Naive B cell (primary cell): ENCODE measurements around the gene DSCAML1. TPM values are rescaled to one million over a fixed set of nuclear protein-coding genes. Genes with fewer than 3 reads are reported as not detected.

Source experiments
- ATAC-seq, 2 donors: fragments of 150-1000 bp; cut with Tn5 transposase; 2 replicates each; pipeline ENCODE4 v1.10.0; 2021; ENCODE audit warnings: low read depth in 2 of 2, mild to moderate bottlenecking in 2 of 2, moderate library complexity in 2 of 2
- DNase-seq: peaks from one replicate; pipeline ENCODE4 v3.0.0; 2022
- H3K27ac Mint-ChIP-seq, 6 donors: one replicate each; pipeline ENCODE4 v1.8.0; 2020 to 2022; ENCODE audit warnings: mild to moderate bottlenecking in 6 of 6, mixed read lengths in 6 of 6, moderate library complexity in 5 of 6, inconsistent platforms in 2 of 6
- H3K27me3 Mint-ChIP-seq, 3 donors: one replicate each; pipeline ENCODE4 v1.8.0; 2021 to 2022; ENCODE audit warnings: mixed read lengths in 3 of 3, mild to moderate bottlenecking in 1 of 3
- H3K36me3 Mint-ChIP-seq, 2 donors: one replicate each; pipeline ENCODE4 v1.8.0; 2020 to 2022; ENCODE audit warnings: mixed read lengths in 2 of 2, inconsistent platforms in 1 of 2, mild to moderate bottlenecking in 1 of 2
- H3K4me1 Mint-ChIP-seq, 3 donors: one replicate each; pipeline ENCODE4 v1.8.0; 2020 to 2022; ENCODE audit warnings: mixed read lengths in 3 of 3, inconsistent platforms in 1 of 3, mild to moderate bottlenecking in 1 of 3, moderate library complexity in 1 of 3
- H3K4me3 Mint-ChIP-seq, 8 donors: one replicate each; pipeline ENCODE4 v1.8.0; 2020 to 2022; ENCODE audit warnings: mild to moderate bottlenecking in 8 of 8, mixed read lengths in 8 of 8, moderate library complexity in 8 of 8, inconsistent platforms in 2 of 8
- H3K9me3 Mint-ChIP-seq, 7 donors: one replicate each; pipeline ENCODE4 v1.8.0; 2020 to 2022; ENCODE audit warnings: mixed read lengths in 7 of 7, mild to moderate bottlenecking in 5 of 7, inconsistent platforms in 2 of 7, moderate library complexity in 1 of 7
- polyA plus RNA-seq, 6 donors: library from polyadenylated mRNA; unstranded; fragments of 300-500 nt; fragmentation: Illumina TruSeq; gene quantifications; one replicate each; pipeline ENCODE4 v1.2.3, GENCODE V29; 2021; ENCODE audit warnings: low read depth in 6 of 6

Gene DSCAML1
- polyA plus RNA-seq, 6 donors from 2014 or later: 0.03 to 0.25 (median 0.11) TPM; not detected in 3

DNA sequence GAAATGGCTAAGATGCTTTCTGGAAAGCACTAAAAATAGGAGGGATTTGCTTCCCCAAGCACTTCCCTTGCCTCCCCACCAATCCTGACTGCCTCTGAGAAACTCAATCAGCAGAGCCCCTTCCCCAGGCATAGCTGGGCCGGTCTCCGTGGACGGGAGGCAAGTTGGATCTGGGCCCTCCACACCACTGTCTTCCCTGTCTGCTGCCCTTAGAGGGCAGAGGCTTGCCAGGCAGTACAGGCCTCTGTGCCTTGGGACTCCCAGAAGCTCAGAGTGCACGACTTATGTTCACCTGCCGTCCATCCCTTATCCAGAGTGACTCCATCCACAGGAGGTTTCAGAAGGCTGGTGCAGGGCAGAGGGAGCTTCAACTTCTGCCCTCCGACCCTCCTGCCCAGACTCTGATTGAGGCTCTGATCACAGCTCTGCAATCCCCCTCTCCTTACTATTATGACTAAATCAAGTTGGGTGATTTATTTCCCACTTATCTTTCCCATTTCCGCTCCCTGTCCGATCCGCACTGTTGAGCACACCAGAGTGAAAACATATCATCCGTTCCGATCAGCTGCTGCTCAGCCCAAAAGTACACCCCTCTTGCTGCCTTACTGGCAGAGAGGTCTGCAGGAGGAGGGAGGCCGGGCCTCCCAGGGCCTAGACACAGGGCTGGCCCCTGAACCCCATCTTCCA is 71.8 kb downstream of the DSCAML1 start:
- Mint-ChIP-seq H3K27ac (no peak overlapping the region), H3K4me3 (no peak overlapping the region), H3K27me3 (peaks cover 13 to 36% (median 19%) of the 10 kb centered on the region in 3 donors), H3K9me3 (peaks cover 0 to 4% (median 0%) of the 10 kb centered on the region in 7 donors), H3K36me3 (peaks cover 0 to 6% of the 10 kb centered on the region in 2 donors), H3K4me1 (no peaks in the 10 kb centered on the region)
- ATAC-seq (no peak), DNase-seq (no peak)

DNA sequence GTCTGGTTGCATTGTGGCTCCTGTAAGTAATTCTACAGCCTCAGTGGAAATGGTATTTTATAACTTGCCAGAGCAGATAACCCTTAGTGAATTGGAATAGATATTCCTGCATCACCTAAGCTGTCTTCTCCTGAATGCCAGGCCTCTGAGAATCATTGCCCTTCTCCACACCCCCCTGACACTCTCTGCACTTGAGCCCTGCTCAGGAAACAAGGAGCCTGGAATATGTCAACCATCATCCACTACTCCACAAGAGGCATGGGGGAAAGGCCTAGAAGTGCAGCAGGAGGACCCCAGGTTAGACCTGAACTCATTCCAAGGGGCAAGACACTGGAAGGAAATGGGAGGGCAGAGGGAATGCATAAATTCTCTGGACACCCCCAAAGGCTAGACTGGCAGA is 72.4 kb downstream of the DSCAML1 start:
- H3K4me3 Mint-ChIP-seq: no peak overlapping the region
- ATAC-seq: no peak
- H3K36me3 Mint-ChIP-seq: peaks cover 0 to 6% of the 10 kb centered on the region in 2 donors
- H3K4me1 Mint-ChIP-seq: no peaks in the 10 kb centered on the region
- peaks cover 0 to 1% (median 0%) of the 10 kb centered on the region in 7 donors for H3K9me3 Mint-ChIP-seq
- peaks cover 13 to 31% (median 19%) of the 10 kb centered on the region in 3 donors for H3K27me3 Mint-ChIP-seq
- no peak overlapping the region for H3K27ac Mint-ChIP-seq
- no peak for DNase-seq

DNA sequence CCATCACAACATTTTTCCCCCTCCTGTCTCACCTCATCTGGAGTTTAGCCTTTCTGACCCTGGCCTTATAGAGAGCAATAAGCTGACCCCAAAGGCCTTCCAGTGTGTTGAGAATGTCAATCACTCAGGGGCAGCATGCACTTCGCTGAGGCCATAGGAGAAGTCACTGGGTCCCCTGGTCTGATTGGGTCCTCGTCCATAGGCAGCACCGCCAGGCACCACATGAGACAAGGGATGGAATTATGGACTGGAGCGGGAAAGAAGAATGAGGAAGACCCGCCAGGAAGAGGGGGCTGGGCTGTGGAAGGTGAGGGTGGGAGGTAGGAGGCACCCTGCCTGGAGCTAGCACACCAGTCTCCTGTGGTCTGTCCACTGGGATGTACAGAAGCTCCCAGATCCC is 72.9 kb downstream of the DSCAML1 start:
- H3K9me3 Mint-ChIP-seq: no peaks in the 10 kb centered on the region
- no peak for ATAC-seq
- peaks cover 0 to 6% of the 10 kb centered on the region in 2 donors for H3K36me3 Mint-ChIP-seq
- no peak for DNase-seq
- H3K27me3 Mint-ChIP-seq: peaks cover 13 to 31% (median 19%) of the 10 kb centered on the region in 3 donors
- peak overlapping the region in 1 of 6 donors; percentile 58 for H3K27ac Mint-ChIP-seq
- no peaks in the 10 kb centered on the region for H3K4me1 Mint-ChIP-seq
- no peak overlapping the region for H3K4me3 Mint-ChIP-seq

DNA sequence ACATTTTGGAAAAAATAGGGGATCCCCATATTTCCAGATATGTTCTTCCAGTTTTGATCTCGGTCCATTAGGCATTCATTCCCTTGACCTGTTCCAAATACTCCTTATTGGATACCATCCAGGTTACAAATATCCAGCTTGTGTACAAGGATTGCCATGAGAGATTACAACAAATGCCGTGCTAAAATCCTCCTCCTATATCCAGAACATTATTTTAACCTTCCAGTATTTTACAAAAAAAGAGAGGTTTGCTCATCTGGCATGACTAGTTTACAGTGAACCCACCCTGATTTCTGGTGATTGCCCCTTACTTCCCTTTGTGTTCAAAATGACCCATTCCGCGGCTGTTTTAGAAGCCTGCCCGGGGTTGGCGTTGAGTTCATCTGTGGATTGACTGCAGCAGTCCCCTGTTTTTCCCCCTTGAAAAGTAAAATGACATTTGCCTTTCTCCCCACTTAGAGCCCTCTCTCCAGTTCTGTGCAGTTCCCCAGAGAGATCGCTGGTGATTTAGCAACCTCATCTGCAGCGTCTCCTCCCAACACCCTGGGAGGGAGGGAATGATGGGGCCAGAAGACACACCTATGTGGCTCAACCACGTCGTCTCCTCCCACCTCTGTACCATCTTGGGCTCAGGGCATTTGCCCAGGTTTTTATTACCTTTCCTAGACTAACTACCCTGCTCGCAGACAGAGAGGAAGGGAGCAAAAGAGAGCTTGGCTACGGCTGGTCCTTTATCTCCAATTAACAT is 73.6 kb downstream of the DSCAML1 start:
- no peaks in the 10 kb centered on the region for H3K4me1 Mint-ChIP-seq
- H3K27me3 Mint-ChIP-seq: peaks cover 13 to 31% (median 23%) of the 10 kb centered on the region in 3 donors
- DNase-seq (no peak), ATAC-seq (no peak)
- no peak overlapping the region for H3K4me3 Mint-ChIP-seq
- no peaks in the 10 kb centered on the region for H3K9me3 Mint-ChIP-seq
- peaks cover 0 to 6% of the 10 kb centered on the region in 2 donors for H3K36me3 Mint-ChIP-seq
- H3K27ac Mint-ChIP-seq: no peak overlapping the region

DNA sequence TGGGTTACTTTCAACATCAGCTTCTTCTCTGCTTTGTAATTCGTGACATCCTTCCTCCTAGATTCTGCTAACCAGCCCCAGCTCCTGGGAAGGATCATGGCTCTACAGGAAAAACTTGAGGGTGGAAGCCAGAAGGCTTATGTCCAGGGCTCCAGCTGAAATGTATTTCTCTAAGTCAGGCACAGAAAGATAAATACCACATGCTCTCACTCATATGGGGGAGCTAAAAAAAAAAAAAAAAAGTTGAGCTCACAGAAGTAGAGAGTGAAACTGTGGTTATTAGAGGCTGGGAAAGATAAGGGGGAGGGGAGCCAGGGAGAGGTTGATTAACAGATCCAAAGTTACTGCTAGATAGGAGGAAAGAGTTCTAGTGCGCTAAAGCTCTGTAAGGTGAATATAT is 74.9 kb downstream of the DSCAML1 start:
- DNase-seq (no peak), ATAC-seq (no peak)
- Mint-ChIP-seq H3K4me1 (no peaks in the 10 kb centered on the region), H3K27ac (no peak overlapping the region), H3K4me3 (no peak overlapping the region), H3K27me3 (peaks cover 13 to 31% (median 24%) of the 10 kb centered on the region in 3 donors), H3K36me3 (peaks cover 0 to 6% of the 10 kb centered on the region in 2 donors), H3K9me3 (no peaks in the 10 kb centered on the region)

DNA sequence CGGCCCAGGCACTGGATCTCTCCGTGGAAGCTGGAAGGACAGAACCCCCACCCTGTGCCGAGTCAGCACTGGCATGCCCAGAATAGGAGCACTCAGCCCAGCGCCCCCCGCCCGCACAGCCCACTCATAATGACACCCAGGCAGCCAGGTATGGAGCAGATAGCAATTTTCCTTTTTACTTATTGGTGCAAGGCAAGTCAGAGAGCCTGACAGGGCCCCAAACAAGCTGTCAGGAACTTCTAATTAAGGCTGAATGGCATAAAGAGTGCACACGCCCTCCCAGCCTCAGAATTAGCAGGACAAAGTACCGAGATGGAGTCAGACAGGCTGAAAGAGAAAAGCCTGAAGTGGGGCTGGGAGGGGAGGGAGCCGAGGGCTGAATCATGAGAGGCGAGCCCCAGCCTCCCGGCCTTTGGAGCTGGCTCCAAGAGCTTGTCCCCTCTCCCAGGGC is 76.9 kb downstream of the DSCAML1 start:
- Mint-ChIP-seq H3K27me3 (peaks cover 5 to 19% (median 19%) of the 10 kb centered on the region in 3 donors), H3K4me1 (peaks cover 0 to 2% (median 0%) of the 10 kb centered on the region in 3 donors), H3K9me3 (no peaks in the 10 kb centered on the region), H3K36me3 (no peaks in the 10 kb centered on the region), H3K27ac (no peak overlapping the region), H3K4me3 (no peak overlapping the region)
- no peak for DNase-seq
- ATAC-seq: no peak

DNA sequence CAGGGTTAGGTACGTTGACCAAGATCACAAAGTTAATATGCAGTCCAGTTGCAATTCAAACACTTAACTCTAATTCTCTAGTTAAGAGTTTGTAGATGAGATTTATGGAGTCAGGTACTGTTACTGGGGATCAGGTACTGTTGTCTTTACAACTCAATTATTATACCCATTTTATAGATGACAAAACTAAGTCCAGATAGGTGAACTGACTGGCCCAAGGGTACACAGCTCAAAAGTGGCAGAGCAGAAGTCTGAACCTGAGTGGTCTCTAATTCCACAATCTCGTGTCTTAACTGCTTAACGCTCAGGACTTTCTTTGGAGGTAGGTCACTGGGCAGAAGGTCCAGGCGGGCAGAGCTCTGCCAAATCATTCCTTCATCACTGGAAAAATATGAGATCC is 77.5 kb downstream of the DSCAML1 start:
- no peaks in the 10 kb centered on the region for H3K36me3 Mint-ChIP-seq
- H3K27me3 Mint-ChIP-seq: peaks cover 7 to 19% (median 17%) of the 10 kb centered on the region in 3 donors
- H3K4me1 Mint-ChIP-seq: peaks cover 0 to 2% (median 0%) of the 10 kb centered on the region in 3 donors
- DNase-seq (no peak), ATAC-seq (no peak)
- H3K9me3 Mint-ChIP-seq: no peaks in the 10 kb centered on the region
- no peak overlapping the region for H3K4me3 Mint-ChIP-seq
- H3K27ac Mint-ChIP-seq: no peak overlapping the region

DNA sequence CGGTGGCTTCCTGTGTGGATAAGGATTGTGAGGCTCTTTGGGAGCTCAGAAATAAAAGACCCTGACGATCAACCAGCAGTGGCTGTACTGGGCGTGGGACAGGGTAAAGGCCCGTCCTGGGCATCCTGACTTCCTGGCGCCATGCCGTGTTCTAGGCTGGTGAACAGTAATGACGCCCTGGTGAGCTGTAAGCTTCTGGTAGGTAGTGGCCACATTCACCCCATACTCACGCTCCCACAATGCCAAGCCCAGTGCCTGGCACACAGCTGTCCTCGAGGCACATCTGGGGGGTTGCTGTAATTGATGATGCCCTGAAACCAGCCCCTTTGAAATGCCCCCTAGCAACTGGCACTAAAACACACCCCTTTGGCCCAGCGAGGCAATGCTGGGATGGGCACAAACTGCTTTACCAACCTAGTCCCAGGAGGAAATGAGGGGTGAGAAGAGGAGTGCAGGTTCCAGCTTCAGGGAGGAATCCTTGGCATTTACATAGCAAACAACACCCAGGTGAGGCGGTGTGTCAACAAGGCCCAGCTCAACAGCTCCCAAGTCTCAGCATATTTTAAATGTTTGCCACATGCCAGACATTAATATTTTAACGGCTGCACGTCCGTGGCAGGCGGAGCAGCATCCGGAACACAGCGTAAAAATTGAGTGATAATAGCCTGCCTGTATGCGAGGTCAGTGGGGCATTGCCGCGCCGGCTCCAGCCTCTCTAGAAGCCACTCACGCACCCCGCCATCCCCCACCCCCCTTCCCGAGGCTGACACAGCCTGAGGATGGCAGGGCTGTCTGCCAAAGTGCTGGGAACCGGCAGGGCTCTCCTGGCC is 79.3 kb downstream of the DSCAML1 start:
- no peaks in the 10 kb centered on the region for H3K9me3 Mint-ChIP-seq
- DNase-seq: no peak
- no peak for ATAC-seq
- peaks cover 0 to 4% of the 10 kb centered on the region in 2 donors for H3K36me3 Mint-ChIP-seq
- H3K4me1 Mint-ChIP-seq: peaks cover 0 to 2% (median 0%) of the 10 kb centered on the region in 3 donors
- no peak overlapping the region for H3K4me3 Mint-ChIP-seq
- H3K27me3 Mint-ChIP-seq: peaks cover 18 to 25% (median 22%) of the 10 kb centered on the region in 3 donors
- no peak overlapping the region for H3K27ac Mint-ChIP-seq

DNA sequence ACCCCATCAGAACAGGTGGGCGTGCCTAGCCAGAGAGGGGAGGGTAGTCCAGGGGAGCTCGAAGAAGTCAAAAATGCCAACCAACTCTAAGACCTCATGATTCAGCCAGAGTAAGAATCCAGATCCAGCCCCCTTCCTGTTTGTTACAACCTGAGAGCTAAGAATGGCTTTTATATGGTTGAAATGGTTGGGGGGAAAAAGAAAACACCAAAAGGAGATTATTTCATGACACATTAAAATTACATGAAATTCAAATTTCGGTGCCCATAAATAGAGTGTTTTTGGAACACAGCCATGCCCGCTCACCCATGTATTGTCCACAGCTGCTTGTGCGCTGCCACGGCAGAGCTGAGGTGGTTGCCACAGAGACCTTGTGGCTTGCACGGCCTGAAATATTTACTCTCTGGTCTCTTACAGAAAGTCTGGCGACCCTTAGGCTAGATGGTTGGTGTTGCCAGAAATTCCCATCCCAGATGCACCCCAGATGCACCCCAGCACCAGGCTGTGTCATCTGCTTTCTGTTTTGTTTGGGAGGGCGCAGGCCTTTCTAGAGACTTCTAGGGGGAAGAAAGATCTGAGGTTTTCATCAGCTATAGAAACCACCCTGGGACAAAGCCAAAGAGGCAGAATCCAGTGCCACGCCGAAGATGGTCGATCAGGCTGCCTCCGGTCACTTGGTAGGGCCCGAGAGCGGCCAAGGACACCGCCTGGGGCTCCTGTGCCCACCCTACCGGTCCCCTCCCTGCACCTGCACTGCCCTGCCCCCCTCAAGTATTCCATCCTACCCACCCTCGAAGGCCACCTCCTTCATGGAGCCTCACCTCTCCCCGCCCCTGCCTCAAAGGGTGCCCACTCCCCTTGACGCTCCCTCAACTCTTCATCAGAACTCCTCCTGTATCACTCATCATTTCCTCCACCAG is 80.2 kb downstream of the DSCAML1 start:
- Mint-ChIP-seq H3K27me3 (peaks cover 16 to 28% (median 18%) of the 10 kb centered on the region in 3 donors), H3K9me3 (no peaks in the 10 kb centered on the region), H3K27ac (no peak overlapping the region), H3K4me3 (no peak overlapping the region), H3K4me1 (peaks cover 0 to 2% (median 0%) of the 10 kb centered on the region in 3 donors), H3K36me3 (peaks cover 0 to 4% of the 10 kb centered on the region in 2 donors)
- ATAC-seq (no peak), DNase-seq (no peak)

DNA sequence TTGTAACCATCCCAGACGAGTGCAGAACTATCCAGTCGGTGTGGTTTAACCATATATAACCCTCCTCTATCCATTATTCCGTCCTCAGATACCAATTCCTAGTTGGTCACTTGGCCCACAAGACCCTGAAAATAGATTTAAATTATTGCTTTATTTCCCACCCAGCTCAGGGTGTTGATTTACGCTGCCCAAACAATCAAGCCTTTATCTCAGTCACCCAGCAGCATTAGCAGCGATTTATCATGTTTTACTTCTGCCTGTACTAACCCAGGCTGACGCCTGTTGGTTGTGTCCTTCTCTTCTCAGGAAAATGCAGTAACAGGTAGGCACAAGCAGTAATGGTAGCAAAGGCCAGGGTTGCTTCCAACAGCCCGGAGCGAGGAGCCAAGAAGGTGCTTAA is 81.2 kb downstream of the DSCAML1 start:
- Mint-ChIP-seq H3K4me3 (no peak overlapping the region), H3K27me3 (peaks cover 17 to 28% (median 23%) of the 10 kb centered on the region in 3 donors), H3K4me1 (peaks cover 0 to 2% (median 0%) of the 10 kb centered on the region in 3 donors), H3K36me3 (peaks cover 0 to 4% of the 10 kb centered on the region in 2 donors), H3K9me3 (no peaks in the 10 kb centered on the region), H3K27ac (no peak overlapping the region)
- DNase-seq: no peak
- ATAC-seq: no peak

DNA sequence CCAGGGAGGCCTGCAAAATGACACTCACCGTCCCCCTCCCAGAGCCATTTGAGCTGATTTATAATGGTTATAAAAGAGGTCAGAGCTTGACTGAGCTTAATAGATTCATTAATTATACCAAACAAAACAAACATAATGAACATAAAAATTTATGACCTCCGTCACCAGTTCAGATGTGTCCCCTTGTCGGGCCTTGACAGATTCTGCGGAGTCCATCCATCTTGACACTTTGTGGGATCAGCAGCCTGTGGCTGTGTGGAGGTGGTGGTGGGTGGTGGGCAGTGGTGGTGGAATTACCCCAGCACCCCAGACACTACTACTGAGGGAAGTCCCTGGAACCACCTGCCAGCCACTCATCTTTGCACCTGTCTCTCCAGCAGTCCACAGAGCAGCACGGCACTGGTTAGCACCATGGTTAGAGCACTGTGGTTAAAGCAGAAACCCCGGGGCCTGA is 83.5 kb downstream of the DSCAML1 start:
- Mint-ChIP-seq H3K4me1 (peaks cover 0 to 2% (median 0%) of the 10 kb centered on the region in 3 donors), H3K4me3 (no peak overlapping the region), H3K27ac (no peak overlapping the region), H3K27me3 (peaks cover 13 to 28% (median 23%) of the 10 kb centered on the region in 3 donors), H3K36me3 (peaks cover 0 to 4% of the 10 kb centered on the region in 2 donors), H3K9me3 (no peaks in the 10 kb centered on the region)
- DNase-seq (no peak), ATAC-seq (no peak)

DNA sequence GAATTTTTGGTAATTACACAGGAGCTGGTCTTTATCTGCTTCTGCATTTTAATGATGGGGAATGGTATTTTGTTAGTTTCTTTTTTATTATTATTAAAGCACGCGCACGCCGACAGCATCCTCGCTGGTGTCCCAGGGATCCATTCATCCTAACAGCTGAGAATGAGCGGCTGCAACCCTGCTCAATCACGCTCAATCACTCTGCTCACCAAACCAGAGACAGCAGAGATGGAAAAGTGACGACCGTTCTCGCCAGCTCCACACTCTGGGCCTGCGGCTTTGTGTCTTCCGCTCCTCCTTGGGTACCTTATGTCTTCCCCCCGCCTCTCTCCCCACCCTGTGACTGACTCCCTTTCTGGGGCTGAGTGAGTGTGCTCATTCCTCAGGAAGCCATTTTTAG is 84.5 kb downstream of the DSCAML1 start:
- Mint-ChIP-seq H3K4me1 (peaks cover 0 to 2% (median 0%) of the 10 kb centered on the region in 3 donors), H3K36me3 (peaks cover 0 to 4% of the 10 kb centered on the region in 2 donors), H3K9me3 (no peaks in the 10 kb centered on the region), H3K27ac (no peak overlapping the region), H3K4me3 (no peak overlapping the region), H3K27me3 (peaks cover 20 to 28% (median 23%) of the 10 kb centered on the region in 3 donors)
- no peak for DNase-seq
- ATAC-seq: no peak
